Stimulated activated CD8-positive, alpha-beta memory T cell treated with anti-CD3 and anti-CD28 coated beads, Interleukin-4, amount 100 ng/mL, for 24 hours (primary cell): Measurements from ENCODE around the gene PTPRO.

Experiments
- DNase-seq: peaks from one replicate; pipeline ENCODE4 v3.0.0-alpha.2; 2020; ENCODE audit warnings: low read depth

PTPRO gene

DNA sequence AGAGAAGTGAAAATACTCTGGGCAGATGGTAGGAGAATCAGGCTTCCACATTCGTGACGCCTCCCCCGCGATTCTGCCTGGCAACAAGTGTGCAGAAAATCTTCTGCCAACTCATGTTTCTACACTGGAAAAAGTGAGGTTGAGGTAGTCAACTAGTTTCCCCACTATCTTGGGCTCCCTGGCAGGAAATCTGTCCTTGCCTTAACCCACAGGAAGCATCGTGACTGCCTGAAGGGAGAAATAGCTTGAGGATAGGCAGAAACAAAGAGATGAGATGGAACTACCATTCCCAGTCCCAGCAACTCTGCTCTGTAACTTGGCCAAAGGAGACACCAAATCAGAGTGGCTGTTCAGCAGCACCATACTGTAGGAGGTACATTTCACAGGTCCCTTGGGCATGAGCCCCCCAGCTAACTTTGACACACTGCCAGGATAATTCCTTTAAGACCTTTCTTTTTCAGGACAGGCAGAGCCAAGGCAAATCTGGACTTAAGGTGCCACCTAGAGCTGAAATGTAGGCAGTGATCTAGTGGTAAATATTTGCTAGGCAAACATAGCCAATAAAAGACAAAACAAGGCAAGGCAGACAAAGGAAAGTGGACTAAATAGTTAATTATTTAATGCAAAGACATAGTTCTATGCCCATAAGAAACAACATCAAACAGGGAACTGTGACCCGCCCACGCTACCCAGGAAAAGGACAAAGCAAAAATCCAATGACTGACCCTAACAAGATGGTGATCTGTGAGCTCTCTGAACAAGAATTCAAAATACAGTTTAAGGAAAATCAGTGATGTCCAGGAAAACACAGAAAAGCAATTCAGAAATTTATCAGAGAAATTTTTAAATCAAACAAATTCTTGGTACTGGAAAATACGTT, 205.1 kb downstream of the PTPRO start:
- DNase-seq = no peak

DNA sequence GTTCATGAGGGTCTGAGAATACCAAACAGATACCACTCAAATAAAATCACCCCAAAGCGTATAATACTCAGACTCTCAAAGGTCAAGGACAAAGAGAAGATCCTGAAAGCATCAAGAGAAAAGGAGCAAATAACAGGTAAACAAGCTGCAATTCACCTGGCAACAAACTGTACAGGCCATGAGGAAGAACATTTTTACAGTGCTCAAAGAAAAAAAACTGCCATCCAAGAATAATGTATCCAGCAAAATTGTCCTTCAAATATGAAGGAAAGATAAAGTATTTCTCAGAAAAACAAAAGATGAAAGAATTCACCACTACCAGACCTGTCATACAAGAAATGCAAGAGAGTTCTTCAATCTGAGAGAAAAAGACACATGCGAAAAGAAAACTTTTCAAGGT, 206.4 kb downstream of the PTPRO start:
- no peak for DNase-seq

- no peak for DNase-seq
These were observed 208.1 kb downstream of the PTPRO start for GRCh38 chr12:15530361-15530760.

DNA sequence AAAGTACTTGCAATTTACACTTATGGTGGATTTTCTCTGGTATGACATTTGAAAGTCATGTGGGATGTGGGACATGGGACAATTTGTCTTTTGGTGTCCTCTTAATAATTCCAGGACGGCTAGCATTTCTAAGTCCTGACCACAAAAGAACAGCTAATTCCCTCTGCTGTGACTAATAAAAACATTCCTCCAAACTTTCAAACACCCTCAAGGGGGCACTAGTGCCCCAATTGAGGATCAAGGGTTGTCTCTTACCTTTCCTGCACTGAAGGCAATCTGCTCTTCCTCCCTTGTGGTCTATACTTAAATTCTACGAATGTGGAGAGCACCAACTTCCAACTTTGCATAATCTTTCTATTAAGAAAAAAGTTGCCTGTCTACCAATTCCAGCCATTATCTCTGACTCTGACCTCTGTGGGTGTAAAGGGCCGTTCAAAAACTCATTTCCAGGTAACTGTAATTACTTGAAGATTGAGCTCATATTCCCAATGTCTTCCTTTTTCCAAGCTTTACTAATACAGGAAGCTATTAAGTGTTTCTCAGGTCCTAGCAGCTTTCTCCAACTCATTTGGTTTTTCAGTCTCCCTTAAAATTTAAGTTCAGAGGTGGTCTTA, 210.2 kb downstream of the PTPRO start:
- DNase-seq = no peak

DNA sequence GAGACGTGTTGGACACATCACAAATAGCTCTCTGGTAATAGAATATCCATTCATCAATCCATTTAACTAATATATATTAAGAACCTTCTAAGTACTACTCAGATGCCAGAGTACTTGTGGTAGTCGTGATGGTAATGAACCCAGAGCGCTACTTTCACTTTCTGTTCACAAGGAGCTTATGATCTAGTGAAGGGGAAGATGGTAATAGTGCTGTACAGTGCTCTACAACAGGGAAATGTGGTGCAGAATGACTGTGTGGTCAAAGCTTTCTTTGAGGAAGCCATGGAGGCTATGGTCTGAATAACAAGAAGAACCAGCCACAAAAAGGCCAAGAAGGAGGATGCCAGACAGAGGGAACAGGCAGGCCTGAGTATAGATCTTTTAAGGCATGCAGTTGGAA, 212.0 kb downstream of the PTPRO start:
- no peak for DNase-seq

- DNase-seq = no peak
These were observed 212.6 kb downstream of the PTPRO start for GRCh38 chr12:15534874-15535273.

DNA sequence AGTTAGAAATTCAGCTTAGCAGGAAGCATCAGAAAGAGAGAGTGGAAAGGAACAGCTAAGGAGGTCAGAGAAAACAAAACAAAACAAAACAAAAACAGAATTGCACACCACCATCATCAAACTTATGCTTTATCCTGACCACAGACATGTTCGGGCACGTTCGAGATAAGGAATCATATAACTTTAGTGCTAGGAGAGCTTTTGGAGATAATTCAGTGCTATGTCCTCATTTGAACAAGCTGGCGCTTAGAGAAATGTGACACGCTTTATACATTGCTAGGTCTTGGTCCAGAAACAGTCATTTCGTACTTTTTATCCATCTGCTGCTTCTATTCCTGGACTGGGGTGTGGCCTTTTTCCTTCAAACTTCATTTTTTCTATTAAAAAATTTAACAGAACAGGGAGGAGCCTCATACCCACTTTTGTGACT, 213.1 kb downstream of the PTPRO start:
- no peak for DNase-seq

GRCh38 chr12:15536446-15536845, 214.1 kb downstream of the PTPRO start:
- no peak for DNase-seq

DNA sequence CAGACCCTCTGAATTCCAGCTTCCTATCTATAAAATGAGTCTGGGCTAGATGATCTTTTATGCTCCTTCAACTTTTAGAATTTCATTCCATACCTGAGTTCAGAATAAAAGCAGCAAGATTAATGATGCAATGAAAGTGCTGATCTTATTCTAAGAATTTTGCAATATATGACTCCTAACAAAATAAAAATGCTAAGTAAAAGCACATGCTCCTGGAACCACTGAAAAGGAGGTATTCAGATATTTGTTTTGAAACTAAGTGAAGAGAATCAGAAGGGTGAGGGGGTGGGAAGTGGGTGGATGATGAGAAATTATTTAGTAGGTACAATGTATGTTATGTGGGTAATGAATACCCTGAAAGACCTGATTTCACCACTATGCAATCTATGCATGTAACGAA, 216.6 kb downstream of the PTPRO start:
- DNase-seq = no peak

GRCh38 chr12:15540005-15540404, 217.7 kb downstream of the PTPRO start:
- no peak for DNase-seq

- no peak for DNase-seq
These were observed 218.2 kb downstream of the PTPRO start for GRCh38 chr12:15540469-15540872.

DNA sequence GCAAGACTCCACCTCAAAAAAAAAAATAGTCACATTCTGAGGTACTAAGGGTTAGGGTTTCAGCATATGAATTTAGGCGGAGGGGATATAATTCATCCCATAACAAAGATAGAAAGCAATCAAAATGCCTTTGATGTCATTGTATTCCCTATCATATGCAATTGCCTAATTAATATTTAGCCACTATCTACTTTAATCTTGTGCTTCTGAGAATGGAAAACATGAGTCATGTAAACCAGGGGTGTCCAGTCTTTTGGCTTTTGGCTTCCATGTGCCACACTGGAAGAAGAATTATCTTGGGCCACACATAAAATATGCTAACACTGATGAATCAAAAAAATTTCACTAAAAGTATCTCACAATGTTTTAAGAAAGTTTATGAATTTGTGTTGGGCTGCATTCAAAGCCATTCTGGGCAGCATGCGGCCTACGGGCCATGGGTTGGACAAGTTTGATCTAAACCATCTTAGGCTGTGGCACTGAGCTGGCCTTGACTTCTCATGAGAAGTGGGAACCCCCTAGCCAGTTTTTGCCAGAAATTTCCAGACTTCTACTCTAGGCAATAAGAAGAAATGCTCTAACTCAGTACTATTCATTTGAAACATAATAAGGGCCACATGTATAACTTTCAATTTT, 219.8 kb downstream of the PTPRO start:
- no peak for DNase-seq

- DNase-seq = no peak
These were observed 221.0 kb downstream of the PTPRO start for GRCh38 chr12:15543347-15543746.

DNA sequence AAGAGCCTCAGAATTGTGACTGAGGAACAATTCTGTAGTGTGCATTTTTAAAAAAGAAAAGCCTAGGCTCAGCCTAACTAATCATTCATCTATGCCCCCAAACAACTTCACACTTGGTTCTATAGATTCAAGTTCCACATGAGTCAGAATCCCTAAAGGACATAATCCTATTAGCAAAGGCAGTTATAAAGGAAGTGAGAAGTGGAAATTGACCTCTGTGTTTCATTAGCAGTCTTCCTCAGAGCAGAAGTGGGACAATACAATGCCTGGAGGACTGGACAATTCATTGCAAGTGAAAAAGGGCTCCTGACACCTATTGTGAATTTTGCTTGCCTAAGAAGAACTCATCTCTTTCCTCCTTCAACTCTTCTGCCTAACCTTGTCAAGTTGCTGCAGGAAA, 222.3 kb downstream of the PTPRO start:
- no peak for DNase-seq

- DNase-seq = no peak
These were observed 223.0 kb downstream of the PTPRO start for GRCh38 chr12:15545334-15545733.

DNA sequence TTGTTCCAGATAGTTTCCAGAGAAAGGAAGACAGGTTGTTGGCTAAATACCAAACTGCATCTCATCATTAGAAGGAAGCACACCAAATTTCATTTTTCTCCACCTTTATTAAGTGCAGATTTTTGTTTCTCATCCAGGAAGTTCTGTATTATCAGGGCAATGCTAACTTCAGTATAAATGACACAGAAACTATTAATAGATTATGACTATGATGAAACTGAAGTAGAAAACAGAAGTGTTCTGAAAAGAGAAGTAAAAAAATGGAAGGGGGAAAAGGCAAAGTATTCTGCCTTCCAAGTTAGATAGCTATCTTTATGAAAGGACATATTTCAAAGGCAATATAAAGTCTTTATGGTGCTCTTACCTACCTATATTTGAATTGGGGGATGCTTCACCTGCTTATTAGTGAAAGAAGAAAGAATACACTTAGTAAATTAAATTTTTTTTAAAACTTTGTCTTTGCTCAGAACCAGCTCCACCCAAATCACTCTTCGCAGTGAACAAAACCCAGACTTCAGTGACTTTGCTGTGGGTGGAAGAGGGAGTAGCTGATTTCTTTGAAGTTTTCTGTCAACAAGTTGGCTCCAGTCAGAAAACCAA, 223.9 kb downstream of the PTPRO start:
- DNase-seq = no peak

GRCh38 chr12:15547063-15547462, 224.8 kb downstream of the PTPRO start:
- DNase-seq = no peak

DNA sequence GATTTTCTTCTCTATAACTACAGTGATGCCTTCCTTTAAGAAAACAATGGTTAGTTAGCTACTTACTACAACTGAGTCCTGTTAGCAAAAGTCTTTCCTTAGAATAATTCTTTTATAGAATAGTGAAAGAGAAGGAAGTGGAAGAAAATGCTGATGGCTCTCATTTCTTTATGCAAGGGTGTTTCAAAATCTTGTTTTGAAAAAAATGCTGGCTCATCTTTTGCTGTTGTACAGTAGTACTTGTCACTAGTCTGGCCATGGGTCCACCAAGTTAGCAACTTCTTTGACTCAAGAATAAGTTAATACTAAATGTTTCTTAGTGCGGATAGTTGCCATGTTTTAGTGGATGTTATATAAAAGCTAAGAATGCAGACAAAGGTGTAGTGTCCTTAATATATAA, 225.4 kb downstream of the PTPRO start:
- no peak for DNase-seq

- DNase-seq = no peak
These were observed 228.5 kb downstream of the PTPRO start for GRCh38 chr12:15550793-15551192.

- DNase-seq = no peak
These were observed 233.1 kb downstream of the PTPRO start for GRCh38 chr12:15555446-15555845.

DNA sequence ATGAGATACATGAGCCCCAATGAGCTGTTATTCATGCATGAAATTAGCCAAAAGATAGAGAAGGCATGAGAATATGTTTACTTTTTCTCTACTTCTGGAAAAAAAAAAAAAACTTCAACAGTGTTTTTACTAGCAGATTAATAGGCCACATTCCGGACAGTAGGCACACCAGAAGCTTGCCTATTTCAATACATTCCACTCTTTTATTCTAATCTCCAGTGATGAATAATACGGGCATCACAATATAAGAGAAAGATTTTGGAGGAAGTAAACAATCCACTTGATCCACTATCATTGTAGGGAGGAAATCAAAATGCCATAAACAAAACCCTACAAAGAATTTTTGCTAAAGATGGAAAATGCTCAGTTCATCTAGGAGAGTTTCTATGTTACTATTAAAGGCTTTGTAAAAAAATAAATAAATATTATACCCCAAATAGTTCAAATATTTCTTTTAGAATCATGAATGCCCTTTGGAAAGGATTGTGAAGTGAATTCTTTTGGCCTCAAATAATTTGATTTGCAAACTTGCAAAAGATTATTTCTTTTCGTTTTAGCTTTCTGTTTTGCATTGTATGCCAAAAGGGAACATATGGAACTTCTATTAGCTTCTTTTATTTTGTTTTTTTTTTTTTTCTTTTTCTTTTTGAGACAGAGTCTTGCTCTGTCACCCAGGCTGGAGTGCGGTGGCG, 234.2 kb downstream of the PTPRO start:
- DNase-seq = no peak

DNA sequence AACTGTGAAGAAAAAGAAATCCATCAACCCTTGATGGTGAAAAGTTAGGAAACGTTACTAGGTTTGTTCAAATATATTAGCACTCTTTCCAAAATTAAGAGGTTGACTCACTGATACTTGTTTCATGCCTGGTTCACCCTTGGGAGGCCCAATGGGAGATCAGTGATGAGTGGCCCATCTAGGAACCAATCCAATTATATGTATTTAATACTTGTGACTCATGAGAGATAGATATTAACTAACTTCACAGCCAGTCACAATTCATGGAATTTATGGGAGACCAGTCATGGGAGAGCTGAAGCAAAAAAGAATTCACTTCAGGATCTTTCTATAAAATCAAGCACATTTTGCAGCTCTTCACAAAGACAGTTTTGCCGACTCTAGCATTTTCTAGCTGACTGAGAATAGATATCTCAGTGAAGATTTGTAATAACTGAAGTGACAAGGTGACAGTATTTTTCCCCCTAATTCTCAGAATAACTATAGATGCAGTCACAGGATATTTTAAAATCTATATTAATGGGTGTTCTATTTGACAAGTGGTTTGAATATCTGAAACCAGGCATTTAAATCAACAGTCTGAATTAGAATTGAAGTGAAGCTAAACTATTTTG, 236.7 kb downstream of the PTPRO start:
- no peak for DNase-seq
